HCT116 (cell line): ENCODE data around the gene DTD1. TPM values are rescaled to one million over a fixed set of nuclear protein-coding genes. Genes with fewer than 3 reads are reported as not detected.

Source experiments
- ATAC-seq: fragments of 200-7000 bp; cut with Tn5 transposase; 2 replicates; pipeline ENCODE4 v1.9.1; 2020; ENCODE audit warnings: mild to moderate bottlenecking, moderate library complexity
- BruUV-seq: library from RNA; stranded (reverse); fragments of 400-500 nt; replicated peaks from 2 replicates; lab custom pipeline; 2021; lab: Mats Ljungman, UMichigan
- CTCF ChIA-PET: fragments of 300-600 bp; sonication (Branson Sonifier 250); formaldehyde crosslinking; loops from one replicate; lab custom pipeline; 2021; ENCODE audit warnings: antibody characterized with exemption; lab: Charles Lee
- POLR2A ChIA-PET: fragments of 300-600, 350-600 bp; sonication (Branson Sonifier 250); formaldehyde crosslinking; loops from one replicate; lab custom pipeline; 2021; ENCODE audit warnings: antibody characterized with exemption; lab: Charles Lee
- RAD21 ChIA-PET, 2 experiments: fragments of 300-600 bp; sonication (Branson Sonifier 250); formaldehyde crosslinking; loops; one replicate each; lab custom pipeline; 2023; ENCODE audit warnings: low total read pairs in 2 of 2; ENCODE audit not compliant: uncharacterized antibody in 2 of 2, unreplicated experiment in 2 of 2, low non-redundant PET in 1 of 2; lab: Charles Lee
- DNase-seq: peaks from one replicate; pipeline ENCODE4 v3.0.0-alpha.2; 2010; ENCODE audit warnings: low read depth, low spot score
- H2AFZ ChIP-seq: fragments of 200-600 bp; shearing (Covaris generic), sonication (generic); 2 replicates; pipeline ENCODE4 v1.6.1; 2017; ENCODE audit warnings: low read depth, mixed run types, mixed read lengths, antibody characterized with exemption, low read length; ENCODE audit not compliant: poor library complexity, severe bottlenecking
- H3K27ac ChIP-seq: 2 replicates; pipeline ENCODE4 v1.5.1; 2012; ENCODE audit warnings: low read depth, low read length
- H3K27me3 ChIP-seq: fragments of 200-600 bp; sonication (generic); 2 replicates; pipeline ENCODE4 v1.6.1; 2016; ENCODE audit warnings: mixed run types, low read length, mixed read lengths; ENCODE audit not compliant: insufficient read depth
- H3K36me3 ChIP-seq, 2 experiments: fragments of 200-500 bp in 1 of 2; fragments of 200-600 bp in 1 of 2; sonication (Bioruptor generic) in 1 of 2; sonication (generic) in 1 of 2; 2 replicates each; pipeline versions ENCODE4 v1.5.1 to v1.6.1; 2014 to 2016; ENCODE audit warnings: low read length in 2 of 2, inconsistent platforms in 1 of 2, mixed read lengths in 1 of 2, mixed run types in 1 of 2; ENCODE audit not compliant: insufficient read depth in 2 of 2, control insufficient read depth in 1 of 2
- H3K4me1 ChIP-seq, 2 experiments: fragments of 200-600 bp in 1 of 2; sonication (generic) in 1 of 2; 2 replicates each; pipeline versions ENCODE4 v1.5.1 to v1.6.1; 2012 to 2017; ENCODE audit warnings: low read length in 2 of 2, inconsistent platforms in 1 of 2, mild to moderate bottlenecking in 1 of 2, mixed read lengths in 1 of 2, mixed run types in 1 of 2, moderate library complexity in 1 of 2; ENCODE audit not compliant: insufficient read depth in 2 of 2, control insufficient read depth in 1 of 2
- H3K4me2 ChIP-seq: fragments of 200-600 bp; sonication (generic); 2 replicates; pipeline ENCODE4 v1.6.1; 2017; ENCODE audit warnings: mixed run types, low read length, mixed read lengths
- H3K4me3 ChIP-seq, 2 experiments: fragments of 200-600 bp in 1 of 2; sonication (generic) in 1 of 2; replicated peaks in 1 of 2; 2 replicates each; pipeline ENCODE4 v1.5.1; 2011 to 2016; ENCODE audit warnings: low read length in 2 of 2, control low read depth in 1 of 2, low read depth in 1 of 2, mild to moderate bottlenecking in 1 of 2, mixed read lengths in 1 of 2, mixed run types in 1 of 2
- H3K79me2 ChIP-seq: fragments of 200-600 bp; sonication (generic); 2 replicates; pipeline ENCODE4 v1.6.1; 2017; ENCODE audit warnings: mild to moderate bottlenecking, mixed run types, low read length, moderate library complexity, mixed read lengths; ENCODE audit not compliant: insufficient read depth
- H3K9ac ChIP-seq: fragments of 200-600 bp; sonication (generic); 2 replicates; pipeline ENCODE4 v1.6.1; 2016; ENCODE audit warnings: low read length, mixed read lengths
- H3K9me2 ChIP-seq: fragments of 200-600 bp; sonication (generic), shearing (Covaris generic); 2 replicates; pipeline ENCODE4 v1.6.1; 2017; ENCODE audit warnings: mixed run types, mild to moderate bottlenecking, moderate library complexity; ENCODE audit not compliant: insufficient read depth
- H3K9me3 ChIP-seq, 2 experiments: fragments of 200-500 bp in 1 of 2; fragments of 200-600 bp in 1 of 2; sonication (Bioruptor generic) in 1 of 2; sonication (generic) in 1 of 2; 2 replicates each; pipeline ENCODE4 v1.6.1; 2014 to 2017; ENCODE audit warnings: low read length in 2 of 2, mixed read lengths in 2 of 2, inconsistent platforms in 1 of 2, low read depth in 1 of 2, mild to moderate bottlenecking in 1 of 2, mixed run types in 1 of 2, moderate library complexity in 1 of 2; ENCODE audit not compliant: control insufficient read depth in 1 of 2, insufficient read depth in 1 of 2
- H4K20me1 ChIP-seq: fragments of 200-600 bp; sonication (generic), shearing (Covaris generic); 2 replicates; pipeline ENCODE4 v1.6.1; 2017; ENCODE audit warnings: mixed run types, mild to moderate bottlenecking, moderate library complexity; ENCODE audit not compliant: insufficient read depth
- CTCF ChIP-seq, 3 experiments: fragments of 200-600 bp in 1 of 3; sonication (generic) in 1 of 3; IDR thresholded peaks in 2 of 3; conservative IDR thresholded peaks in 1 of 3; 2 replicates each; pipeline ENCODE4 v1.5.1; 2012 to 2017; ENCODE audit warnings: low read depth in 2 of 3, low read length in 2 of 3, antibody characterized with exemption in 1 of 3, borderline replicate concordance in 1 of 3, control low read depth in 1 of 3, mild to moderate bottlenecking in 1 of 3, mixed read lengths in 1 of 3, mixed run types in 1 of 3, moderate library complexity in 1 of 3; ENCODE audit not compliant: insufficient read depth in 1 of 3
- FOSL1 ChIP-seq: IDR thresholded peaks from 2 replicates; pipeline ENCODE4 v1.6.1; 2012; ENCODE audit warnings: low read depth
- RAD21 ChIP-seq: IDR thresholded peaks from 2 replicates; pipeline ENCODE4 v1.6.1; 2012; ENCODE audit warnings: low read depth, mild to moderate bottlenecking
- TCF7L2 ChIP-seq: IDR thresholded peaks from 2 replicates; pipeline ENCODE4 v1.7.0; 2011; ENCODE audit warnings: borderline replicate concordance, inconsistent platforms; ENCODE audit not compliant: insufficient read depth, insufficient read length; ENCODE audit errors: extremely low read depth
- ZFX ChIP-seq: fragments of 450-650 bp; IDR thresholded peaks from 2 replicates; pipeline ENCODE4 v1.6.1; 2017
- intact Hi-C: fragments of 100-400 bp; cut with micrococcal nuclease; formaldehyde crosslinking; loops from 2 replicates; pipeline ENCODE4 v1.10.0; 2022
- total RNA-seq: library from RNA; stranded (reverse); gene quantifications from one replicate; pipeline ENCODE4 v1.2.1, GENCODE V29; 2021; ENCODE audit not compliant: unreplicated experiment

DTD1 gene
- total RNA-seq, 1 experiment from 2014 or later, result 54.5 TPM

GRCh38 chr20:18628330-18628920 lies 40.6 kb downstream of the DTD1 start (continued):
- no peak for TF ChIP-seq FOSL1
- TF ChIP-seq ZFX, result no peak

GRCh38 chr20:18632196-18632789 lies 44.4 kb downstream of the DTD1 start:
- Histone ChIP-seq H3K9me2 (no peaks in the 10 kb centered on the region), H3K79me2 (no peaks in the 10 kb centered on the region), H3K36me3 (no peaks in the 10 kb centered on the region), H4K20me1 (no peaks in the 10 kb centered on the region), H3K4me2 (no peak overlapping the region), H3K9me3 (no peaks in the 10 kb centered on the region), H3K27me3 (no peaks in the 10 kb centered on the region), H3K9ac (no peak overlapping the region), H3K27ac (no peak overlapping the region), H2AFZ (no peak overlapping the region), H3K4me1 (no peaks in the 10 kb centered on the region), H3K4me3 (no peak overlapping the region)
- DNase-seq (peak; percentile 34), ATAC-seq (peak; percentile 98)
- RAD21 ChIA-PET, result no interaction called here
- CTCF ChIA-PET, result interaction anchor here (0.5 to 1.2 kb wide), 8 partner anchors 11 to 1029 kb away, joined by 3 to 6 read pairs (median 3); no protein-coding TSS in a partner anchor
- no TSS peak for BruUV-seq
- POLR2A ChIA-PET, result no interaction called here
- TF ChIP-seq TCF7L2, result no peak
- peak; percentile 75 for TF ChIP-seq RAD21
- peak; percentile 39 to 95 (median 93); a peak in 5 of 6 replicates for TF ChIP-seq CTCF (IDR thresholded peaks at IDR 0.05 in 2 of 3, conservative IDR thresholded peaks at IDR 0.05 in 1 of 3; ENCODE audit: borderline replicate concordance in 1 of 3, insufficient read depth in 1 of 3, low read depth in 2 of 3, low read length in 2 of 3)
- intact Hi-C loops, result loop anchor here (2.0 kb wide), 2 partner anchors 953 to 1031 kb away; no protein-coding TSS in a partner anchor
